Aorta (tissue), 5 donors: ENCODE data around the gene CRYBA2. TPM values are rescaled to one million over a fixed set of nuclear protein-coding genes. Genes with fewer than 3 reads are reported as not detected.
A peak's percentile ranks its signal among the peaks of the same experiment; 100 is the strongest.

Experiments used
- ATAC-seq: fragments of 200-7000 bp; cut with Tn5 transposase; one replicate; pipeline ENCODE4 v1.9.1; 2022; ENCODE audit warnings: moderate library complexity; ENCODE audit not compliant: low FRiP score
- DNase-seq, 2 donors: peaks; one replicate each; pipeline ENCODE4 v3.0.0-alpha.2; 2020
- H3K27ac ChIP-seq, 2 donors: one replicate each; pipeline ENCODE4 v1.5.1; 2013; ENCODE audit warnings: low read length in 2 of 2, mild to moderate bottlenecking in 2 of 2, moderate library complexity in 2 of 2, control low read depth in 1 of 2, inconsistent platforms in 1 of 2, low read depth in 1 of 2
- H3K27me3 ChIP-seq, 2 donors: one replicate each; pipeline ENCODE4 v1.6.1; 2013; ENCODE audit warnings: control low read depth in 1 of 2, low read length in 1 of 2, mild to moderate bottlenecking in 1 of 2, moderate library complexity in 1 of 2; ENCODE audit not compliant: insufficient read depth in 2 of 2, control insufficient read depth in 1 of 2
- H3K36me3 ChIP-seq, 2 donors: one replicate each; pipeline ENCODE4 v1.6.1; 2013; ENCODE audit warnings: control low read depth in 1 of 2, low read length in 1 of 2, mild to moderate bottlenecking in 1 of 2; ENCODE audit not compliant: insufficient read depth in 2 of 2, control insufficient read depth in 1 of 2
- H3K4me1 ChIP-seq, 2 donors: one replicate each; pipeline ENCODE4 v1.6.1; 2013; ENCODE audit warnings: low read length in 2 of 2, control low read depth in 1 of 2, mild to moderate bottlenecking in 1 of 2, moderate library complexity in 1 of 2; ENCODE audit not compliant: insufficient read depth in 2 of 2, control insufficient read depth in 1 of 2
- H3K4me3 ChIP-seq, 2 donors: one replicate each; pipeline ENCODE4 v1.5.1; 2013; ENCODE audit warnings: low read length in 2 of 2, control low read depth in 1 of 2, mild to moderate bottlenecking in 1 of 2
- H3K9me3 ChIP-seq: one replicate; pipeline ENCODE4 v1.6.1; 2013; ENCODE audit warnings: mild to moderate bottlenecking, low read length; ENCODE audit not compliant: control insufficient read depth
- WGBS, 2 donors: extraction: QIAGEN DNeasy Blood & Tissue Kit; methylation state at CpG; one replicate each; pipeline ENCODE4 v1.1.7; 2013; 5-methylcytosine and 5-hydroxymethylcytosine counted together
- intact Hi-C, 2 donors: fragments of 100-400 bp; cut with DNase I; formaldehyde crosslinking; loops; one replicate each; pipeline versions ENCODE4 v1.14.2 to v1.15.0; 2022
- polyA plus RNA-seq, 2 donors: library from polyadenylated mRNA; stranded (reverse); fragments of 200-250 nt; gene quantifications; one replicate each; pipeline ENCODE4 v1.2.3, GENCODE V29; 2013
- total RNA-seq, 2 donors: library from RNA; stranded (reverse); fragmentation: NEBNext Ultra II Directional; extraction: Animal tissue kit (Norgen Biotek cat#: 25700); gene quantifications; one replicate each; pipeline ENCODE4 v1.2.1, GENCODE V29; 2021
- donor health status: healthy with polysubstance abuse.
- donor health status: Bipolar disorder and iron deficiency.
- donor health status: DM: no; HTN: no; CAD: no.
- donor health status: DM: no; HTN: no; CAD: no.
- donor health status: DM: yes; HTN: yes; CAD: no.

CRYBA2 gene
- total and polyA plus RNA-seq, 4 donors, result not detected

- no peaks in the 10 kb centered on the region for H3K36me3 ChIP-seq
- no peaks in the 10 kb centered on the region for H3K9me3 ChIP-seq
- H3K27ac ChIP-seq, result no peak overlapping the region
- intact Hi-C loops, result loop anchor here in 1 of 2 donors (10.0 kb wide), 1 partner anchor 165 kb away; no protein-coding TSS in a partner anchor
- H3K4me3 ChIP-seq, result no peak overlapping the region
- 14 to 20% methylated on average over 9 of the region's 9 CpGs for WGBS, 2 donors
- ATAC-seq (no peak), DNase-seq (no peak)
- H3K4me1 ChIP-seq, result no peaks in the 10 kb centered on the region
- H3K27me3 ChIP-seq, result peaks cover 0 to 2% of the 10 kb centered on the region in 2 donors
Observed at GRCh38 chr2:218990052-218990451, 3.2 kb downstream of the CRYBA2 start.

GRCh38 chr2:218988650-218989049, 4.6 kb downstream of the CRYBA2 start:
- H3K27me3 ChIP-seq, result peaks cover 0 to 2% of the 10 kb centered on the region in 2 donors
- 41 to 45% methylated on average over 2 of the region's 2 CpGs for WGBS, 2 donors
- intact Hi-C loops, result no loop called here

GRCh38 chr2:218988164-218988563, 5.1 kb downstream of the CRYBA2 start:
- DNase-seq (peak in 1 of 2 donors; percentile 31), ATAC-seq (no peak)
- H3K27me3 ChIP-seq, result peaks cover 0 to 2% of the 10 kb centered on the region in 2 donors
- no peaks in the 10 kb centered on the region for H3K4me1 ChIP-seq
- intact Hi-C loops, result no loop called here
- H3K36me3 ChIP-seq, result no peaks in the 10 kb centered on the region
- WGBS, 2 donors, result 38 to 46% methylated on average over 3 of the region's 3 CpGs
- H3K9me3 ChIP-seq, result no peaks in the 10 kb centered on the region
- no peak overlapping the region for H3K27ac ChIP-seq
- no peak overlapping the region for H3K4me3 ChIP-seq

More at GRCh38 chr2:218988650-218989049, 4.6 kb downstream of the CRYBA2 start:
- Histone ChIP-seq H3K36me3 (no peaks in the 10 kb centered on the region), H3K9me3 (no peaks in the 10 kb centered on the region), H3K27ac (no peak overlapping the region), H3K4me1 (no peaks in the 10 kb centered on the region), H3K4me3 (no peak overlapping the region)
- no peak for ATAC-seq
- peak in 1 of 2 donors; percentile 22 for DNase-seq

GRCh38 chr2:218986148-218986761, 7.0 kb downstream of the CRYBA2 start:
- peak; percentile 26 to 30 for DNase-seq
- WGBS, 2 donors, result 65 to 69% methylated on average over 4 of the region's 4 CpGs
- Histone ChIP-seq H3K4me1 (no peaks in the 10 kb centered on the region), H3K36me3 (no peaks in the 10 kb centered on the region), H3K27me3 (peaks cover 0 to 2% of the 10 kb centered on the region in 2 donors), H3K9me3 (no peaks in the 10 kb centered on the region), H3K4me3 (no peak overlapping the region), H3K27ac (no peak overlapping the region)
- no peak for ATAC-seq
- intact Hi-C loops, result no loop called here

GRCh38 chr2:218985325-218986091, 7.7 kb downstream of the CRYBA2 start:
- WGBS, 2 donors, result 9 to 13% methylated on average over 27 to 49 of the region's 49 CpGs
- ATAC-seq (no peak), DNase-seq (peak; percentile 18 to 39)
- Histone ChIP-seq H3K36me3 (no peaks in the 10 kb centered on the region), H3K4me1 (no peaks in the 10 kb centered on the region), H3K27ac (no peak overlapping the region), H3K4me3 (no peak overlapping the region), H3K9me3 (no peaks in the 10 kb centered on the region), H3K27me3 (peaks cover 0 to 2% of the 10 kb centered on the region in 2 donors)
- intact Hi-C loops, result no loop called here

GRCh38 chr2:218985021-218985324, 8.2 kb downstream of the CRYBA2 start, which contains the start of gene FEV:
FEV (minus strand) TSS chr2:218985184; CDS start chr2:218985075, 109 bp downstream.
- Histone ChIP-seq H3K4me3 (no peak within 1 kb of the TSS), H3K36me3 (no peaks in the 10 kb centered on the region), H3K4me1 (no peaks in the 10 kb centered on the region), H3K9me3 (no peaks in the 10 kb centered on the region), H3K27ac (no peak within 1 kb of the TSS), H3K27me3 (peaks cover 0 to 2% of the 10 kb centered on the region in 2 donors)
- DNase-seq (peak; percentile 32 to 66), ATAC-seq (no peak)
- intact Hi-C loops, result no loop called here
- WGBS, 2 donors, result 0 to 1% methylated on average over 17 to 32 of the region's 32 CpGs

GRCh38 chr2:218984239-218985020, 8.8 kb downstream of the CRYBA2 start:
- WGBS, 2 donors, result 1% methylated on average over 48 to 50 of the region's 50 CpGs
- peaks cover 0 to 2% of the 10 kb centered on the region in 2 donors for H3K27me3 ChIP-seq
- no peaks in the 10 kb centered on the region for H3K4me1 ChIP-seq
- H3K36me3 ChIP-seq, result no peaks in the 10 kb centered on the region
- ATAC-seq, result peak; percentile 15
- no peak overlapping the region for H3K4me3 ChIP-seq
- intact Hi-C loops, result no loop called here
- no peaks in the 10 kb centered on the region for H3K9me3 ChIP-seq
- no peak overlapping the region for H3K27ac ChIP-seq
- peak; percentile 35 to 74 for DNase-seq

- Histone ChIP-seq H3K27me3 (peaks cover 0 to 2% of the 10 kb centered on the region in 2 donors), H3K4me1 (no peaks in the 10 kb centered on the region), H3K27ac (no peak overlapping the region), H3K9me3 (no peaks in the 10 kb centered on the region), H3K4me3 (no peak overlapping the region), H3K36me3 (no peaks in the 10 kb centered on the region)
- intact Hi-C loops, result no loop called here
- ATAC-seq (no peak), DNase-seq (no peak)
- 10 to 15% methylated on average over 10 of the region's 10 CpGs for WGBS, 2 donors
Observed at GRCh38 chr2:218983934-218984238, 9.3 kb downstream of the CRYBA2 start.
